GM12878 (cell line): ENCODE measurements around the gene PRPF31. TPM values are rescaled to one million over a fixed set of nuclear protein-coding genes. Genes with fewer than 3 reads are reported as not detected.

Source experiments
- ATAC-seq: fragments of 200-7000 bp; cut with Tn5 transposase; 3 replicates; pipeline ENCODE4 v1.9.1; 2020; ENCODE audit warnings: mild to moderate bottlenecking, moderate library complexity
- Bru-seq: library from RNA; stranded (reverse); fragments of 400-500 nt; gene quantifications from one replicate; lab custom pipeline; 2021; lab: Mats Ljungman, UMichigan
- BruChase-seq, 2 experiments: library from RNA; stranded (reverse); fragments of 400-500 nt; gene quantifications; one replicate each; lab custom pipeline; 2021; lab: Mats Ljungman, UMichigan
- BruUV-seq: library from RNA; stranded (reverse); fragments of 400-500 nt; replicated peaks from 2 replicates; lab custom pipeline; 2021; lab: Mats Ljungman, UMichigan
- CTCF ChIA-PET: fragments of 300-600 bp; sonication (Branson Sonifier 250); formaldehyde crosslinking; extraction: SDS; loops from one replicate; lab custom pipeline; 2021; ENCODE audit warnings: inconsistent platforms; lab: Yijun Ruan, JAX
- POLR2A ChIA-PET: fragments of 350-600 bp; formaldehyde crosslinking; extraction: SDS; loops from one replicate; lab custom pipeline; 2021; ENCODE audit warnings: inconsistent platforms; lab: Charles Lee
- RAD21 ChIA-PET: fragments of 300-600 bp; sonication (Branson Sonifier 250); formaldehyde crosslinking; loops from one replicate; lab custom pipeline; 2023; ENCODE audit warnings: antibody characterized with exemption; ENCODE audit not compliant: unreplicated experiment; lab: Charles Lee
- SMC1A ChIA-PET: fragments of 300-600 bp; sonication (Branson Sonifier 250); formaldehyde crosslinking; loops from one replicate; lab custom pipeline; 2023; ENCODE audit not compliant: unreplicated experiment, uncharacterized antibody; lab: Charles Lee
- DNase-seq: peaks from one replicate; pipeline ENCODE4 v3.0.0-alpha.2; 2011; ENCODE audit warnings: low read depth, low spot score
- FAIRE-seq: peaks from 3 replicates; lab custom pipeline; 2011; peaks lifted over from hg19 to GRCh38; lab: Jason Lieb, UNC
- H2AFZ ChIP-seq: 2 replicates; pipeline ENCODE4 v1.6.0; 2011; ENCODE audit warnings: low read depth, low read length, control low read depth; ENCODE audit not compliant: control insufficient read depth
- H3K27ac ChIP-seq: 2 replicates; pipeline ENCODE4 v1.5.1; 2011; ENCODE audit warnings: control low read depth; ENCODE audit not compliant: control insufficient read depth, insufficient read depth
- H3K27me3 ChIP-seq, 2 experiments: replicated peaks in 1 of 2; 2 replicates each; pipeline versions ENCODE4 v1.6.0 to v1.6.1; 2011; ENCODE audit warnings: low read length in 1 of 2; ENCODE audit not compliant: control insufficient read depth in 2 of 2, insufficient read depth in 2 of 2
- H3K36me3 ChIP-seq, 2 experiments: 2 replicates each; pipeline ENCODE4 v1.5.1; 2011; ENCODE audit warnings: low read length in 1 of 2; ENCODE audit not compliant: control insufficient read depth in 2 of 2, insufficient read depth in 2 of 2
- H3K4me1 ChIP-seq: 2 replicates; pipeline ENCODE4 v1.6.1; 2011; ENCODE audit warnings: mild to moderate bottlenecking, low read length, moderate library complexity, mixed read lengths; ENCODE audit not compliant: control insufficient read depth, insufficient read depth
- H3K4me2 ChIP-seq: 2 replicates; pipeline ENCODE4 v1.6.0; 2011; ENCODE audit warnings: control low read depth; ENCODE audit not compliant: control insufficient read depth, insufficient read depth
- H3K4me3 ChIP-seq: fragments of 200-600 bp; sonication (generic); 2 replicates; pipeline ENCODE4 v1.5.1; 2016
- H3K79me2 ChIP-seq: 2 replicates; pipeline ENCODE4 v1.6.0; 2011; ENCODE audit warnings: low read length; ENCODE audit not compliant: control insufficient read depth, insufficient read depth
- H3K9ac ChIP-seq: 2 replicates; pipeline ENCODE4 v1.8.0; 2011; ENCODE audit warnings: low read length, control low read depth, mixed read lengths; ENCODE audit not compliant: control insufficient read depth, insufficient read depth
- H3K9me3 ChIP-seq: replicated peaks from 3 replicates; pipeline ENCODE4 v1.5.1; 2011; ENCODE audit warnings: mild to moderate bottlenecking, low read length; ENCODE audit not compliant: control insufficient read depth, insufficient read depth
- H4K20me1 ChIP-seq: 2 replicates; pipeline ENCODE4 v1.6.0; 2011; ENCODE audit not compliant: control insufficient read depth, insufficient read depth
- ATF7 ChIP-seq: fragments of 450-650 bp; IDR thresholded peaks from 2 replicates; pipeline ENCODE4 v1.6.1; 2016; ENCODE audit warnings: low read depth, mild to moderate bottlenecking
- CTCF ChIP-seq, 3 experiments: IDR thresholded peaks in 2 of 3; conservative IDR thresholded peaks in 1 of 3; 2 replicates each; pipeline ENCODE4 v1.5.1; 2011; ENCODE audit warnings: low read depth in 3 of 3, low read length in 3 of 3, mild to moderate bottlenecking in 3 of 3, control low read depth in 2 of 3, moderate library complexity in 2 of 3, inconsistent platforms in 1 of 3, mixed read lengths in 1 of 3; ENCODE audit not compliant: control insufficient read depth in 2 of 3, insufficient read depth in 1 of 3; ENCODE audit errors: extremely low read depth in 1 of 3
- E2F4 ChIP-seq: IDR thresholded peaks from 2 replicates; pipeline ENCODE4 v1.6.1; 2012; ENCODE audit warnings: low read depth, low read length, improper control_type of control experiment
- FOXM1 ChIP-seq: IDR thresholded peaks from 2 replicates; pipeline ENCODE4 v1.6.1; 2012; ENCODE audit warnings: low read depth, mild to moderate bottlenecking, inconsistent platforms, low read length, moderate library complexity
- KDM1A ChIP-seq: fragments of 200-600 bp; sonication (generic); IDR thresholded peaks from 2 replicates; pipeline ENCODE4 v1.6.1; 2016; ENCODE audit warnings: borderline replicate concordance
- MEF2B ChIP-seq: fragments of 450-650 bp; IDR thresholded peaks from 2 replicates; pipeline ENCODE4 v1.6.1; 2018; ENCODE audit warnings: mild to moderate bottlenecking, moderate library complexity; ENCODE audit not compliant: partially characterized antibody, poor library complexity, severe bottlenecking
- NFIC ChIP-seq: IDR thresholded peaks from 2 replicates; pipeline ENCODE4 v1.6.1; 2012; ENCODE audit warnings: low read depth, mild to moderate bottlenecking, inconsistent platforms, low read length, moderate library complexity
- NFYA ChIP-seq: IDR thresholded peaks from 2 replicates; pipeline ENCODE4 v1.6.1; 2011; ENCODE audit warnings: low read depth, mild to moderate bottlenecking, low read length, improper control_type of control experiment, borderline replicate concordance
- SIX5 ChIP-seq: IDR thresholded peaks from 2 replicates; pipeline ENCODE4 v1.6.1; 2011; ENCODE audit warnings: mild to moderate bottlenecking, low read depth, low read length, moderate library complexity; ENCODE audit not compliant: severe bottlenecking
- SMAD1 ChIP-seq: fragments of 450-650 bp; IDR thresholded peaks from 2 replicates; pipeline ENCODE4 v1.6.1; 2018; ENCODE audit warnings: mild to moderate bottlenecking, low read depth; ENCODE audit not compliant: partially characterized antibody
- TCF7 ChIP-seq: IDR thresholded peaks from 2 replicates; pipeline ENCODE4 v1.6.1; 2014; ENCODE audit warnings: antibody characterized with exemption, borderline replicate concordance
- WRNIP1 ChIP-seq: IDR thresholded peaks from 2 replicates; pipeline ENCODE4 v1.6.1; 2011; ENCODE audit warnings: low read depth, low read length, improper control_type of control experiment, borderline replicate concordance
- YBX1 ChIP-seq: fragments of 450-650 bp; IDR thresholded peaks from 2 replicates; pipeline ENCODE4 v1.6.1; 2016; ENCODE audit warnings: antibody characterized with exemption
- ZZZ3 ChIP-seq: IDR thresholded peaks from 2 replicates; pipeline ENCODE4 v1.6.1; 2011; ENCODE audit warnings: low read depth; ENCODE audit not compliant: control insufficient read depth, insufficient read length
- WGBS: methylation state at CpG from one replicate; pipeline ENCODE4 v1.1.6; 2016; ENCODE audit warnings: low lambda C conversion rate; ENCODE audit not compliant: insufficient replicate concordance, insufficient coverage; ENCODE audit errors: missing lambda C conversion rate; 5-methylcytosine and 5-hydroxymethylcytosine counted together
- in situ Hi-C: fragments of 300-500 bp; cut with MboI; formaldehyde crosslinking; loops from 9 replicates; pipeline ENCODE4 v1.14.3; 2018; ENCODE audit warnings: mixed read lengths
- intact Hi-C: fragments of 100-400 bp; cut with micrococcal nuclease; formaldehyde crosslinking; loops from one replicate; pipeline ENCODE4 v1.14.2; 2022; ENCODE audit not compliant: unreplicated experiment
- long read RNA-seq, 2 experiments: library from polyadenylated mRNA; unstranded; transcript quantifications; one replicate each; pipeline ENCODE4 v2.0.0, GENCODE V29; 2019 to 2020
- polyA minus RNA-seq, 3 experiments: library from RNA; depleted of rRNA, polyadenylated mRNA; stranded (reverse); fragments of >200 nt; gene quantifications; 2 replicates each; pipeline ENCODE4 v1.2.3, GENCODE V29; 2011
- polyA plus RNA-seq, 11 experiments: library from polyadenylated mRNA; depleted of rRNA in 4 of 11; unstranded in 6 of 11; stranded (reverse) in 5 of 11; fragments of >200 nt; fragmentation: Nextera tagmentation in 4 of 11; fragmentation: Illumina TruSeq in 1 of 11; extraction: Ambion mirVana in 4 of 11; extraction: Trizol in 1 of 11; gene quantifications; 1 replicate in 1 of 11; 2 replicates in 10 of 11; pipeline versions ENCODE4 v1.2.1 to v1.2.3, GENCODE V29; 2011 to 2016; ENCODE audit warnings: inconsistent platforms in 2 of 11, missing spikeins in 2 of 11, low read depth in 1 of 11
- total RNA-seq, 4 experiments: library from RNA; depleted of rRNA in 3 of 4; stranded (reverse); fragments of >200 nt in 3 of 4; fragmentation: Illumina TruSeq in 1 of 4; extraction: Trizol in 1 of 4; gene quantifications; 2 replicates each; pipeline versions ENCODE4 v1.2.1 to v1.2.3, GENCODE V29; 2013 to 2021

The PRPF31 gene
- total RNA-seq (2013; cell fraction: nucleolus; rRNA removed): 36.4 and 39.3 TPM in 2 replicates
- total RNA-seq (2014; rRNA removed) (68.8 and 77.7 TPM in 2 replicates), total RNA-seq (2014; rRNA removed; fragmentation: Illumina TruSeq; extraction: Trizol) (51.9 and 58.4 TPM in 2 replicates), total RNA-seq (2021) (82.9 and 88.0 TPM in 2 replicates), polyA plus RNA-seq (2011; rRNA removed) (33.1 and 43.4 TPM in 2 replicates), polyA plus RNA-seq (2014; fragmentation: Illumina TruSeq; extraction: Trizol) (55.5 and 66.4 TPM in 2 replicates), polyA plus RNA-seq (2014; fragmentation: Nextera tagmentation; extraction: Ambion mirVana) (1 to 10 TPM; 2.7 to 9.8 TPM), polyA plus RNA-seq (2014; rRNA removed) (73.1 and 90.9 TPM in 2 replicates), polyA plus RNA-seq (2016; fragmentation: Nextera tagmentation; extraction: Ambion mirVana) (100 to 1,000 TPM; 153 to 170 TPM), polyA minus RNA-seq (2011; rRNA and poly(A)+ RNA removed) (29.0 and 36.3 TPM in 2 replicates), Bru-seq, nascent RNA (percentile 67 among the genes with signal in this experiment), BruChase-seq, experiment 1, labeled RNA remaining after a 6-hour chase (percentile 80 among the genes with signal in this experiment), BruChase-seq, experiment 2, labeled RNA remaining after a 2-hour chase (percentile 71 among the genes with signal in this experiment)
- 56.0 TPM for polyA plus RNA-seq (2011; ENCODE audit: low read depth)
- polyA plus RNA-seq (2011; cell fraction: cytosol; rRNA removed): 65.8 and 85.0 TPM in 2 replicates
- 97.5 and 110 TPM in 2 replicates for polyA plus RNA-seq (2011; cell fraction: nucleus; rRNA removed)
- polyA plus RNA-seq (2012): 60.1 and 79.8 TPM in 2 replicates
- 14.8 and 20.7 TPM in 2 replicates for polyA minus RNA-seq (2011; cell fraction: cytosol; rRNA and poly(A)+ RNA removed)
- 15.2 and 30.9 TPM in 2 replicates for polyA minus RNA-seq (2011; cell fraction: nucleus; rRNA and poly(A)+ RNA removed)
- long read RNA-seq, experiment 1, transcript PRPF31-201 (14 exons, 2,126 nt): major isoform, 129 of 198 reads
- long read RNA-seq, experiment 1, partial matches to known transcripts: 45 of 198 reads
- long read RNA-seq, experiment 1, other reads (novel, unspliced or antisense): 24 of 198 reads
- long read RNA-seq, experiment 2, transcript PRPF31-201 (14 exons, 2,126 nt): major isoform, 221 of 302 reads
- long read RNA-seq, experiment 2, partial matches to known transcripts: 30 of 302 reads
- long read RNA-seq, experiment 2, other reads (novel, unspliced or antisense): 49 of 302 reads

- Histone ChIP-seq H3K9ac (peak within 1 kb of the TSS; percentile 93), H3K4me1 (peaks cover 10% of the 10 kb centered on the region), H3K9me3 (no peaks in the 10 kb centered on the region), H3K27ac (peak within 1 kb of the TSS; percentile 79), H3K36me3 (peaks cover 2 to 20% of the 10 kb centered on the region in 2 experiments), H3K27me3 (no peaks in the 10 kb centered on the region), H3K4me3 (peak within 1 kb of the TSS; percentile 95), H4K20me1 (no peaks in the 10 kb centered on the region), H3K79me2 (peaks cover 29% of the 10 kb centered on the region), H3K4me2 (peak within 1 kb of the TSS; percentile 82), H2AFZ (peak within 1 kb of the TSS; percentile 95)
- FAIRE-seq (peak; percentile 100), ATAC-seq (peak; percentile 97), DNase-seq (peak; percentile 95)
- in situ Hi-C loops: no loop called here
- ChIA-PET CTCF (interaction anchor here (1.7 kb wide), 1 partner anchor 276 kb away, joined by 4 read pairs; no protein-coding TSS in a partner anchor), POLR2A (interaction anchor here (0.6 to 2.6 kb wide), 5 partner anchors 12 to 82 kb away, joined by 3 to 25 read pairs (median 4); partner anchors contain the start of genes CNOT3, LENG1 and MBOAT7), RAD21 (interaction anchor here (1.2 to 2.9 kb wide), 2 partner anchors 14 to 22 kb away, joined by 3 to 19 read pairs; partner anchors contain the start of gene CNOT3), SMC1A (interaction anchor here (0.9 to 1.4 kb wide), 2 partner anchors 13 to 22 kb away, joined by 3 to 6 read pairs; partner anchors contain the start of genes CNOT3 and NDUFA3)
- intact Hi-C loops: no loop called here
- BruUV-seq: TSS peak; percentile 87
- WGBS: under 1% methylated on average over 60 of the region's 60 CpGs
- no peak for TF ChIP-seq NFIC
- TF ChIP-seq E2F4: 0 out of 2 replicates have a peak, but pooled peaks have one; percentile 9
- peak; percentile 15 for TF ChIP-seq MEF2B
- TF ChIP-seq KDM1A: no peak
- TF ChIP-seq WRNIP1: peak; percentile 58; the same call in 1 of the 2 replicates
- no peak for TF ChIP-seq CTCF (IDR thresholded peaks at IDR 0.05 in 2 of 3, conservative IDR thresholded peaks at IDR 0.05 in 1 of 3; ENCODE audit: control insufficient read depth in 2 of 3, extremely low read depth in 1 of 3, insufficient read depth in 1 of 3, low read depth in 3 of 3, low read length in 3 of 3)
- no peak; the same call in 1 of the 2 replicates for TF ChIP-seq TCF7
- TF ChIP-seq ATF7: peak; percentile 86
- TF ChIP-seq FOXM1: no peak
- TF ChIP-seq NFYA: no peak
- peak; percentile 97 for TF ChIP-seq SIX5
- no peak for TF ChIP-seq YBX1
- TF ChIP-seq SMAD1: no peak
- TF ChIP-seq ZZZ3: no peak
Measured at GRCh38 chr19:54115109-54116063, at the start of gene PRPF31, which contains the start of gene TFPT. Gene PRPF31 (plus strand): TSS chr19:54115754. CDS start chr19:54118279, 2,525 bp downstream. Gene TFPT (minus strand): TSS chr19:54115657. CDS start chr19:54115269, 388 bp downstream.
